ENCODE measurements around the gene NSUN6. TPM values are rescaled to one million over a fixed set of nuclear protein-coding genes. Genes with fewer than 3 reads are reported as not detected.
A peak's percentile ranks its signal among the peaks of the same experiment; 100 is the strongest.

NSUN6 gene
- polyA plus RNA-seq, 3 donors = 1.2 to 5.1 (median 3.1) TPM

DNA sequence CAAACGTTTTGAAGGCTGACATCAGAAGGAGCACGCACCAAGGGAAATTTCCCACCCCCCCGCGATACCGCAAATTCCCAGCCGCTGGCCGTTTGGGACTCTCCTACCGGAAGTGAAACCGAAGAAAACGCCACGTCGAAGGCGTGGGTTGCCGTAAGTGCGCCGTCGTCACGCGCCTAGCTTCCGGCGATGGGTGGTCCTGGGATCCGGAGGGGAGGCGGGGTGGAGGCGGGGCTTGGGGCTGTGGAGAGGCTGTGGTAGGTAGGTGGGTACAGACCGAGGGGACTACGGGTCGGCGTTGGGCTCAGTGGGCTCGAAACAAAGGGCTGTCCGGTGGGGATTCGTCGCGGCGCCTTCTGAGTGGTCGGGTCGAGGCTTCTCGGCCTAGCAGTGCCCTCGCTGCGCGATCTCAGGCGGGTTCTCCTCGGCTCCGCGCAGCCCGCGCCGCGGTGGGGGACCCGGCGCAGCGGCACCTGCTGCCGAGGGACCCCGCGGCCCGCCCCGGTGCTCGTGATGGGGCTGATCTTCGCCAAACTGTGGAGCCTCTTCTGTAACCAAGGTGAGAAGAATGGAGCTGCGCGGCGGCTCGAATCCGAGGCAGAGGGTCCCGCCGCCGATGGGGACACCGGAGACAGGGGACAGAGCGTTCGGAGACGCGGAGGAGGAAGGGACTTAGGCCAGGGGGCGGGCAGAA, 7.9 kb upstream of the NSUN6 start, which contains the start of gene ARL5B:
Gene ARL5B, plus strand, starts transcription at position 307 of the 694 bp plus-strand sequence. Its CDS starts 207 bp downstream, at position 514.
- Histone ChIP-seq H3K9ac (ENCODE audit: insufficient read depth, low read length, poor library complexity, severe bottlenecking) (peak within 1 kb of the TSS; percentile 95), H3K9me3 (replicated peaks in 1 of 2; ENCODE audit: control insufficient read depth in 1 of 2, insufficient read depth in 1 of 2, low read length in 2 of 2) (no peaks in the 10 kb centered on the region), H3K27ac (ENCODE audit: low read depth in 1 of 2, low read length in 2 of 2) (peak within 1 kb of the TSS; percentile 85 to 96), H3K36me3 (replicated peaks in 1 of 2; ENCODE audit: control insufficient read depth in 1 of 2, insufficient read depth in 2 of 2, low read length in 2 of 2) (no peaks in the 10 kb centered on the region), H3K4me2 (replicated peaks; ENCODE audit: extremely low read depth, low read length, poor library complexity, severe bottlenecking) (peak within 1 kb of the TSS; percentile 81), H3K4me3 (replicated peaks in 1 of 3; ENCODE audit: low read depth in 2 of 3, low read length in 3 of 3) (peak within 1 kb of the TSS; percentile 84 to 100 (median 97)), H3K27me3 (ENCODE audit: control insufficient read depth in 2 of 2, insufficient read depth in 2 of 2, low read length in 2 of 2) (no peaks in the 10 kb centered on the region), H3K79me2 (ENCODE audit: insufficient read depth, low read length) (peaks cover 59% of the 10 kb centered on the region), H3K4me1 (ENCODE audit: control insufficient read depth in 1 of 2, insufficient read depth in 2 of 2, low read length in 2 of 2) (peaks cover 17 to 35% of the 10 kb centered on the region in 2 donors), H2AFZ (ENCODE audit: insufficient read depth, low read depth, low read length, poor library complexity, severe bottlenecking) (peak within 1 kb of the TSS; percentile 82), H4K20me1 (ENCODE audit: insufficient read depth, low read length) (peaks cover 24% of the 10 kb centered on the region)
- intact Hi-C loops (cut with micrococcal nuclease) = loop anchor here (10.0 kb wide), 3 partner anchors 1014 to 1844 kb away; partner anchors contain the start of genes RSU1 (in 1 of the 2) and STAM (in 1 of the 2)
- Mint-ChIP-seq H3K27me3 (ENCODE audit: low read depth in 3 of 3) (no peaks in the 10 kb centered on the region), H3K36me3 (peaks cover 7 to 10% of the 10 kb centered on the region in 2 donors), H3K9me3 (peaks cover 0 to 1% (median 0%) of the 10 kb centered on the region in 7 donors), H3K4me3 (peak within 1 kb of the TSS; percentile 99 to 100), H3K27ac (peak within 1 kb of the TSS; percentile 97 to 100 (median 98)), H3K4me1 (peaks cover 30% of the 10 kb centered on the region)
- peak; percentile 96 to 100 (median 97) for DNase-seq
- TF ChIP-seq, protein P1, sequence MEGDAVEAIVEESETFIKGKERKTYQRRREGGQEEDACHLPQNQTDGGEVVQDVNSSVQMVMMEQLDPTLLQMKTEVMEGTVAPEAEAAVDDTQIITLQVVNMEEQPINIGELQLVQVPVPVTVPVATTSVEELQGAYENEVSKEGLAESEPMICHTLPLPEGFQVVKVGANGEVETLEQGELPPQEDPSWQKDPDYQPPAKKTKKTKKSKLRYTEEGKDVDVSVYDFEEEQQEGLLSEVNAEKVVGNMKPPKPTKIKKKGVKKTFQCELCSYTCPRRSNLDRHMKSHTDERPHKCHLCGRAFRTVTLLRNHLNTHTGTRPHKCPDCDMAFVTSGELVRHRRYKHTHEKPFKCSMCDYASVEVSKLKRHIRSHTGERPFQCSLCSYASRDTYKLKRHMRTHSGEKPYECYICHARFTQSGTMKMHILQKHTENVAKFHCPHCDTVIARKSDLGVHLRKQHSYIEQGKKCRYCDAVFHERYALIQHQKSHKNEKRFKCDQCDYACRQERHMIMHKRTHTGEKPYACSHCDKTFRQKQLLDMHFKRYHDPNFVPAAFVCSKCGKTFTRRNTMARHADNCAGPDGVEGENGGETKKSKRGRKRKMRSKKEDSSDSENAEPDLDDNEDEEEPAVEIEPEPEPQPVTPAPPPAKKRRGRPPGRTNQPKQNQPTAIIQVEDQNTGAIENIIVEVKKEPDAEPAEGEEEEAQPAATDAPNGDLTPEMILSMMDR (IDR thresholded peaks at IDR 0.05) = no peak
- 0% methylated on average over 71 of the region's 72 CpGs for WGBS (ENCODE audit: insufficient coverage)

- peaks cover 27% of the 10 kb centered on the region for H3K4me1 Mint-ChIP-seq
These were observed 7.1 kb upstream of the NSUN6 start for GRCh38 chr10:18658271-18659124.

More at GRCh38 chr10:18658271-18659124, 7.1 kb upstream of the NSUN6 start:
- Histone ChIP-seq H3K4me1 (ENCODE audit: control insufficient read depth in 1 of 2, insufficient read depth in 2 of 2, low read length in 2 of 2) (peaks cover 17 to 35% of the 10 kb centered on the region in 2 donors), H3K27ac (ENCODE audit: low read depth in 1 of 2, low read length in 2 of 2) (peak overlapping the region; percentile 85 to 96), H3K9ac (ENCODE audit: insufficient read depth, low read length, poor library complexity, severe bottlenecking) (peak overlapping the region; percentile 95), H3K27me3 (ENCODE audit: control insufficient read depth in 2 of 2, insufficient read depth in 2 of 2, low read length in 2 of 2) (no peaks in the 10 kb centered on the region), H3K36me3 (replicated peaks in 1 of 2; ENCODE audit: control insufficient read depth in 1 of 2, insufficient read depth in 2 of 2, low read length in 2 of 2) (no peaks in the 10 kb centered on the region), H3K4me3 (replicated peaks in 1 of 3; ENCODE audit: low read depth in 2 of 3, low read length in 3 of 3) (peak overlapping the region; percentile 84 to 100 (median 97)), H3K4me2 (replicated peaks; ENCODE audit: extremely low read depth, low read length, poor library complexity, severe bottlenecking) (peak overlapping the region; percentile 81), H3K79me2 (ENCODE audit: insufficient read depth, low read length) (peaks cover 51% of the 10 kb centered on the region), H4K20me1 (ENCODE audit: insufficient read depth, low read length) (peaks cover 17% of the 10 kb centered on the region), H2AFZ (ENCODE audit: insufficient read depth, low read depth, low read length, poor library complexity, severe bottlenecking) (peak overlapping the region; percentile 82), H3K9me3 (replicated peaks in 1 of 2; ENCODE audit: control insufficient read depth in 1 of 2, insufficient read depth in 1 of 2, low read length in 2 of 2) (no peaks in the 10 kb centered on the region)
- H3K27me3 Mint-ChIP-seq (ENCODE audit: low read depth in 3 of 3) = no peaks in the 10 kb centered on the region
- TF ChIP-seq, protein P1 (IDR thresholded peaks at IDR 0.05) = no peak
- peak overlapping the region; percentile 97 to 100 (median 98) for H3K27ac Mint-ChIP-seq
- H3K9me3 Mint-ChIP-seq = no peaks in the 10 kb centered on the region
- 9% methylated on average over 10 of the region's 23 CpGs for WGBS (ENCODE audit: insufficient coverage)
- peak in 2 of 3 donors; percentile 10 to 54 for DNase-seq
- H3K36me3 Mint-ChIP-seq = peaks cover 12 to 13% of the 10 kb centered on the region in 2 donors
- intact Hi-C loops (cut with micrococcal nuclease) = loop anchor here (10.0 kb wide), 3 partner anchors 1014 to 1844 kb away; partner anchors contain the start of genes RSU1 (in 1 of the 2) and STAM (in 1 of the 2)
- H3K4me3 Mint-ChIP-seq = peak overlapping the region; percentile 99 to 100
